ENCODE data around the gene ADCY7.

ADCY7 gene

DNA sequence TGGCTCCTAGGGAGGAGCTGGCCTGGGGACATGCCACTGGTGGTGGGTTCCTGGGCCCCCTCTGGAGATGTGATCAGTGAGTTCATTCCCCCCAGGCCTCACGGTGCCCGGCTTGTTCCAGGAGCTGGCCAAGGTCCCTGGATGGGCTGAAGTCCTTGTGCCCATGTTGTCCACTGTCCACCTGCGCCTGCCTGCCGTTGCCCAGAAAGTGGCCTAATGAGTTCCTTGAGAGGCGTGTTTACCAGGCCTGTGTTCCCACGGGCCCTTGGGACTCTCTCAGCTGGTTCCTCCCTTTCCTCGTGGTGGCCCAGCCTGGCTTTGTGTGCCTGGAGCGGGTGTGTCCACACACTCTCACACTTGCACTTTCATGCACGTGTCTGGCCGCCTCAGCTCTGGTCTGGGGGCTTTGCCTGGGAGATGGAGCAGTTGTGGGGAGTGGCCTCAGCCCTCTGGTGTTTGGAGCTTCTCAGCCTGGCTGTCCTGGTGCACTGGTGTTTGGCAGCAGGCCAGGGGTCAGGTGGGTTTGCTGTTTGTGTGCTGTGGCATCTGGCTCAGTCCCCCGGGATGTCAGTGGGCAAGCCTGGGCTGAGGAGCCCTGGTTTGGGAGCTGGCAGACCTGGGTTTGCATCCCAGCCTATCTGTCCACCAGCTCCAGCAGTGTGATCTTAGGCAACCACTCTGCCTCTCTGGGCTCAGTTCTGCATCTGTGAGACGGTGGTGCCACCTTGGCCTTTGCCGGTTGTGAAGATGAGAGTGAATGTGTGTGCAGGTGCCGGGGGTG is 18.0 kb downstream of the ADCY7 start:
- no peak for DNase-seq

GRCh38 chr16:50285406-50286003 is 19.2 kb downstream of the ADCY7 start:
- DNase-seq = no peak

DNA sequence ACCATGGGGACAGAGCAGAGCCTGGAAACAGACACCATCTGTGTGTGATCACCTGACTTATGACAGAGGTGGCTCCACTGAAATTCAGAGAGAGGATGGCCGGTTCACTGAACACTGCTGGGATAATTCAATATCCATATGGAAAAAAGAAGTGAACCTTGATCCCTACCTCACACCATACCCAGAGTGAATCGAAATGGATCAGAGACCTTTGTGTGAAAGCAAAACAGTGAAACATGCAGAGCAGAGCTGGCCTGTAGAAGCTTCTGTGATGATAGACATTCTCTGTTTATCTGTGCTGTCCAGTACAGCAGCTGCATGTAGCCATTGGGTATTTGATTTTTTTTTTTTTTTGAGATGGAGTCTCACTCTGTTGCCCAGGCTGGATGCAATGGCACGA is 20.3 kb downstream of the ADCY7 start:
- DNase-seq = no peak

DNA sequence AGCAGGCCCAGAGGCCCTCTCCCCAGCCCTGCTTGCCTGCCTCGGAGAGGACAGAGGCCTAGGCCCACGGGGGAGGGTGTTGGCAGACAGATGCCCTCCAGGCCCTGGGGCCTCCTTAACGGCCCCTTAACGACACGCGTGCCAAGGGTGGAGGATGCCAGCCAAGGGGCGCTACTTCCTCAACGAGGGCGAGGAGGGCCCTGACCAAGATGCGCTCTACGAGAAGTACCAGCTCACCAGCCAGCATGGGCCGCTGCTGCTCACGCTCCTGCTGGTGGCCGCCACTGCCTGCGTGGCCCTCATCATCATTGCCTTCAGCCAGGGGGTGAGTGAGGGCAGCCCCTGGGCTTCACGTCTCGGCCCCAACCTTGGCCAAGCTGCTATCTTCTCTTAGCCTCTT is 21.7 kb downstream of the ADCY7 start:
- no peak for DNase-seq

- DNase-seq = no peak
These were observed 22.6 kb downstream of the ADCY7 start for GRCh38 chr16:50288920-50289319.

DNA sequence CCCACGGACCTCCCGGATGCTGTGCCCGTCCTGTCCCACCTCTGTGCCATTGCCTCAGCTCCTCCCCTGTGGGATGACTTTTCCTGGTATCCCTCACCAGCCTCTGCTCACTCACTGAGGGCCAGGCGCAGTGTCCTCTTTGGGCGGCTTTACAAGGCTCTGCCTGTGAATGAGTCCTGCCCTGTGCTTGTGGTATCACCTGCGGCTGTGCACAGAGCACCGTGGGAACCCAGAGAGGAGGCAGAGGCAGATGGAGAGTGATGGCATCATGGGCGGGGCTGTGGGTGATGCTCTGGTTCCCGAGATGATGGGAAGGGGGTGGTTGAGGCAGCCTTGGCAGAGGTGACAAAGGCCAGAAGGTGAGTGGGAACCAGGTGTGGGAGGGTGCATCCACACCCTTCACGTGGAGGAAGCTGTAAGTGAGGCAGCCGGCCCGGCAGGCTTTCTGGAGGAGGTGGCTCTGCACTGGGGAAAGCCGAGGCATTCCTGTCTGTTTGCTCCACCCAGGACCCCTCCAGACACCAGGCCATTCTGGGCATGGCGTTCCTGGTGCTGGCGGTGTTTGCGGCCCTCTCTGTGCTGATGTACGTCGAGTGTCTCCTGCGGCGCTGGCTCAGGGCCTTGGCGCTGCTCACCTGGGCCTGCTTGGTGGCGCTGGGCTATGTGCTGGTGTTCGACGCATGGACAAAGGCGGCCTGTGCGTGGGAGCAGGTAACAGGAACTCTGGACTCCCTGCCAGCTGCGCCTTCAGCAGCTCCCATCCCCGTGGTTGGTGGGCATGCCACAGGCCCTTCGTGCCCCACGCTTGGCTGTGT is 23.8 kb downstream of the ADCY7 start:
- DNase-seq = no peak

DNA sequence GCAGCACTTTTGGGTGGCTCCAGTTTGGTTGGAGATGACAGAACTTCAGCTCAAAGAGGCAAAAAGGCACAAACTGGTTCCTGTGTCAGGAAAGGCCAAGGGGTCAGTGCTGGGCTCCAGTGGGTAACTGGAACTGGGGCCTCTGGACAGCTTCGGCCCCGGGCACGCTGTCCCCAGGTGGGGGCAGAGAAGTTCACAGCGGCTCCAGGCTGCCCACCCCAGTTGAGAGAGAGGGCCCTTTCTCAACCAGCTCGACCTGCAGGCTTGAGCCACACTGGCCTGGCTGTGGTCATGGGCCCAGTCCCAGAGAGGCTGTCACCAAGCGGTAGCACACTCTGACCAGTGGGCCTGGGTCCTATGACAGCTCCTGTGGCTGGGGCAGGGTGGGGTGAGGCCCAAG is 24.5 kb downstream of the ADCY7 start:
- DNase-seq = no peak

DNA sequence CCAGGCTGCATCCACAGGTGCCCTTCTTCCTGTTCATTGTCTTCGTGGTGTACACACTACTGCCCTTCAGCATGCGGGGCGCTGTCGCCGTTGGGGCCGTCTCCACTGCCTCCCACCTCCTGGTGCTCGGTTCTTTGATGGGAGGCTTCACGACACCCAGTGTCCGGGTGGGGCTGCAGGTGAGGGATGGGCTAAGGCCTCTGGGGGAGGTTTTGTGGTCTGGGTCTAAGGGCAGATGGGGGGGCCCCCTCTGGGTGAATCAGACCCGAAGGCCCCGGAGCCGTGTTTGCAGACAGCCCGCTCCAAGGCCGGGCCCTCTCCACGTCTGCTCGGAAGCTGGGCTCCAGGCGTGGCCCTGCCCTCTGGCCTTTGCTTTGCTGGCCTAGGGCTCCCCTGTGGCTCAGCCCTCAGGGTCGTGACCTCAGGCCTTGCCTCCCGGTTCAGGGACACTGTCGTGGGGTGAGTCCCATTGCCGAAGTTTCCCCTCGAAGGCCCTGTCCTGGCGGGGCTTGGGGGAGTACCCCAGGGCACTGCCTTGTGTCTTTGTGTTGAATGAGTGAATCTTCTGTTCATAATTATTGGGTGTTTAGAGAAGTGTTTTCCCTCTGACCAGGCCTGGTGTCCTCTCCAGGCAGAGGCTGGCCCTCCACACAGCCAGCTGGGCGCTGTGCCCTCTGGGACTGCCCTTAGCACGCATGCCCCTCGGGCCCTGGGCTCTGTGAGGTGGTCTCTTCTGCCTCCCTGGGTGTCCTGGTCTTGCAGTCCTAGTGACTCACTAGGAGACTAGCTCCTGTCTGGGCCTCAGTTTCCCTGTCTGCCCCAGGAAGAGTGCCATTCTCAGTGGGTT is 25.6 kb downstream of the ADCY7 start:
- DNase-seq = no peak

DNA sequence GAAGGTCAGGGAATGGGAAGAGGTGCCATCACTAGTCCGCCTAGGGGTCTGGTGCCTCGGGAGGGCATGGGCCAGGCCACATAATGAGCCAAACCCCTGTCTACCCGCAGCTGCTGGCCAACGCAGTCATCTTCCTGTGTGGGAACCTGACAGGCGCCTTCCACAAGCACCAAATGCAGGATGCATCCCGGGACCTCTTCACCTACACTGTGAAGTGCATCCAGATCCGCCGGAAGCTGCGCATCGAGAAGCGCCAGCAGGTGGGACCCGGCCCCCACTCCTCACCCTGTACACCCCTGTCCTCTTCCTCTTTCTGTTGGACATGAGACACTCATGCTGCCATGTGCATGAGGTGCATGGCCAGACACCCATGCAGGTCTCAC is 26.2 kb downstream of the ADCY7 start:
- no peak for DNase-seq

DNA sequence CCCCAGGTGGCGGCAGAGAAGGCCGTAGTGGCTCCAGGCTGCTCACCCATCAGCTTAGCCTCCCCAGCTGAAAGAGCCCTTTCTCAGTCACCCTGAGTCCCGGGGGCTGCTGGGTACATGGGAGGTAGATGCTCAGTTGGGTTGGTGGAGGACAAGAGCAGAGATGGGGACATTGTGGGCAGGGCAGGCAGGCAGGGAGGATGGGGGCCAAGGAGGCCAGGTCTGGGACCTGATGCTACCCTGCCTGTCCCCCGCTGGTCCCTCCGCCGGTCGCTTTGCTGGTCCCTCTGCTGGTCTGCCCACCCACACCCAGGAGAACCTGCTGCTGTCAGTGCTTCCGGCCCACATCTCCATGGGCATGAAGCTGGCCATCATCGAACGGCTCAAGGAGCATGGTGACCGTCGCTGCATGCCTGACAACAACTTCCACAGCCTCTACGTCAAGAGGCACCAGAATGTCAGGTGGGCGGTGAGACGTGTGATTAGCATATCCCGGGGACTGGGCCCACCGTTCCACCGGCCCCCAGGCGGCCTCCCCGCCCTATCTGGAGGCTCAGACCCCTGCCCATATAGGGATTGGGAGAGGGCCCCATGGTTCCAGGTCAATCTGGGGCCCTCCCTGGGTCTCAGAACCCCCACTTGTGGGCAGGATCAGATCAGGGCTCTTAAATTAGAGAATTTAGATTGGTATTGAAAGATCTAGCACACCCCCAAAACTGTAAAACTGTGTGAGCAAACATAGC is 26.9 kb downstream of the ADCY7 start:
- DNase-seq = no peak

DNA sequence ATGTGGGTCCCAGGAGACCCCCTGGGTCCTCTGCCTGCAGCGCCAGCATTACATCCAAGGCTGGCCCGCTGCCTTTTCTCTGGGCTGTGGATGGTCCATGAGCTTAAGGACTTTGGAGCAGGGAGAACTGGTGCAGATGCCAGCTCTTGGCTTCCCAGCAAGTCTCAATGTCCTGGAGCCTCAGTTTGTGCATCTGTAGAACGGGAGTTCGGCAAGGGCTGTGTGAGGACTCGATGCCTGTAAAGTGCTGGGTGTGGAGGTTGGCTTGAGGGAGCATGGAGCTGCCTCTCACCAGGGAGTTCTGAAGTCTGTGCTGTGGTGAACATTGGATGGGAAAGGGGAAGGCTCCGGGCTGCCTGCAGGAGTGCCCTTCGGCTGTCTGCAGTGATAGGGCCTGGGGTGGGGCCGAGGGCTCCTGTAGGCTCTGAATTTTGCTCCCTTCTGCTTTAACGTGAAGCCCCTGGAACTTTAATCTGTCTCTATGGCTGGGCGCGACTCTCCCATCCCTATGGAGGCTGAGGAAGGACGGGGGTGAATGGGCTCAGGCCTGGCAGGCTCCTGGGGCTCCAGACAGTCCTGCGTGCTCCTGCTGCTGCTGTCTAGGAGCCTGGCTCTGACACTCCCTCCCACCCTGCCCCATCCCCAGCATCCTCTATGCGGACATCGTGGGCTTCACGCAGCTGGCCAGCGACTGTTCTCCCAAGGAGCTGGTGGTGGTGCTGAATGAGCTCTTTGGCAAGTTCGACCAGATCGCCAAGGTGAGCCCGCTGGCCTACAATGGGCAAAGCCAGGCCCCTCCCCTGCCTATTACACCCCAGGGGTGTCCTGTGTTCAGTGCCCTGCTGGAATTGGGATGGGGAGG is 27.9 kb downstream of the ADCY7 start:
- no peak for DNase-seq

- DNase-seq = no peak
These were observed 28.6 kb downstream of the ADCY7 start for GRCh38 chr16:50294955-50295354.

DNA sequence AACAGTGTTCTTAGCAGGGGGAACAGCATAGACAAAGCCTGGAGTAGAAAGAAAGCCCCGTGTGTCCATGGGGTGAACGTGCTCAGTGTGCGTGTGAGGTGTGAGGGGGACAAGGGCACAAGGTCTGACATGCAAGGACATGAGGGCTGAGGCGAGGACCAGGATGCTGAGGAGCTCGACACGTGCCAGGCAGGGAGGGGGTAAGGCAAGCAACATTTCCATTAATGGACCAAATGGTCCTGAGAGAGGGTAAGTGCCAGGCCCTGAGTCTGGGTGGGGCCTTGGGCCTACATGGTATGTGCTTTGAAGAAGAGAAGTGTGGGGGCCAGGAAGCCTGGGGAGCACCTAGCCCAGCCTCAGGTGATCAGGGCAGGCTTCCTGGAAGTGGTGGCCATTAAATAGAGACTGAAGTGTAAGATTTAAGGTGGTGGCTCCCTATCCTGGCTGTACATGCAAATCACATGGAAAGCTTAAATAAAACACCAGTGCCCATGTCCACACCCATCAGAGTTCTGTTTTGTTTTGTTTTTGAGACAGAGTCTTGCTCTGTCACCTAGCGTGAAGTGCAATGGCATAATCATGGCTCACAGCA is 29.3 kb downstream of the ADCY7 start:
- no peak for DNase-seq

DNA sequence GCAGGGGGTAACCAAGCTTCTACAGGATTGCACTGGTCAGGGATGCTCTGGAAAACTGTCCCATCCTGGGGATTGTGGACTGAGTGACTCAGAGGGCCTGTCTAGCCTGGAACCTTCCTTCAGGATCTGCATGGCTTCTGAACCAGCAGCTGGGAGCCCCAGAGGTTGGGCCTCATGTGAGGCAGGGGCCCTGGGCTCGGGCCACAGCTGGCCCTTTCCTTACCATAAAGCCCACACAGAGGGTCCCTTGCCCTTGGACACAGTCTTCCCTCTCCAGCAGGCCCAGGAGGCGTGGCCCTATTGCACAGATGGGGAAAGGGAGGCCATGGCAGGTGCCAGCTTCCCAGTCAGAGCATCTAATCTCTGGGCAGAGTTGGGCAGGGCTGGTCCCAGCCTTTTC is 30.5 kb downstream of the ADCY7 start:
- DNase-seq = no peak

DNA sequence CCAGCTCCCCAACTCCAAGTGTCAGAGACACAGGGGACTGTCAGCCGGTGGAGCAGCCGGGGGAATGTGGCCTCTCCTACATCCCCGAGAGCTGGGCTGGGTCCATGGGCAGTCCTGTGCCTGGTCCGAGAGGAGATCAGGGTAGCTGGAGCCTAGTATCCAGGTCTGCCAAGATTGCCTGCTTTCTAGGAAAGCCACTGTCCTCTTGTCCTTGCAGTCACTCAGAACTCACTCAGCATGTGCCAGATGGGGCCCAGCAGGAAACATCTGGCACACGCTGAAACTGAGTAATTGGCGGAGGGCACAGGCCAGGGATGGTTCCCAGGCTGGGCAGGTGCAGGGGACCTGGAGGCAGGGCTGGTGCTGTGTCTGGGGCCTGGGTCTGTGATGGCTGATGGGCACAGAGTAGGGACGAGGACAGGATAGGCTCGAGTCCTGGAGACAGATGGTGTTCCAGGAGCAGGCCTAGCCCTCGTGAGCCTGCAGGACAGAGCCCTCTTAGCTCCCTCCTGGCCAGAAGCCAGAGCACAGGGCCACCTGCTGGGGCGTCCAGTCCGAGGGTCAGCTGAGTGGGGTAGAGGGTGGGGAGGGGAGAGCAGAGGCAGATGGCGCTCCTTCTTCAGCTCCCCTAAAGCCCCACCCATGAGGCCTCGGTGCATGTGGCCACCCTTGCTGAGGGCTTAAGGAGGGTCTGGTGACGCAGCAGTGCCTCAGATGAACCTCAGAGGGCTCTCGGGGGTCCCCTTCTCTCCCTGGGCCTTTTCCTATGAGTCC is 31.1 kb downstream of the ADCY7 start:
- no peak for DNase-seq

DNA sequence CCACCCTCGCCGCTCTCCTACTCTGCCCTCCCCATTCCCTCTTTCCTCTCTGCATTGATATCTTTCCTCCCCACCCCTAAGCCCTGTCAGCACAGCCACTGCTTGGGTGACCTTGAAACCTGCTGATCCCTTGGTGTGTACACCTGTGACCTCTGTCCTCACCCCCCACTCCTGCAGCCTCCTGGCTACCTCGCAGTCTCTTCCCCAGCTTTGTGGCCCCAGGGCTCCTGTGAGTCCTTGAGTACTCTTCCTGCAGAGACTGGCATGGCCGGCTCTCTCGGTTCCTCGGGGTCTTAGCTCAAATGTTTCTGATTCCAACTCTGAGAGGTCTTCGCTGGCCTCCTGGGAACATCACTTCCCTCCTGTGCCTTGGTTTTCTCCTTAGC is 31.7 kb downstream of the ADCY7 start:
- DNase-seq = no peak

DNA sequence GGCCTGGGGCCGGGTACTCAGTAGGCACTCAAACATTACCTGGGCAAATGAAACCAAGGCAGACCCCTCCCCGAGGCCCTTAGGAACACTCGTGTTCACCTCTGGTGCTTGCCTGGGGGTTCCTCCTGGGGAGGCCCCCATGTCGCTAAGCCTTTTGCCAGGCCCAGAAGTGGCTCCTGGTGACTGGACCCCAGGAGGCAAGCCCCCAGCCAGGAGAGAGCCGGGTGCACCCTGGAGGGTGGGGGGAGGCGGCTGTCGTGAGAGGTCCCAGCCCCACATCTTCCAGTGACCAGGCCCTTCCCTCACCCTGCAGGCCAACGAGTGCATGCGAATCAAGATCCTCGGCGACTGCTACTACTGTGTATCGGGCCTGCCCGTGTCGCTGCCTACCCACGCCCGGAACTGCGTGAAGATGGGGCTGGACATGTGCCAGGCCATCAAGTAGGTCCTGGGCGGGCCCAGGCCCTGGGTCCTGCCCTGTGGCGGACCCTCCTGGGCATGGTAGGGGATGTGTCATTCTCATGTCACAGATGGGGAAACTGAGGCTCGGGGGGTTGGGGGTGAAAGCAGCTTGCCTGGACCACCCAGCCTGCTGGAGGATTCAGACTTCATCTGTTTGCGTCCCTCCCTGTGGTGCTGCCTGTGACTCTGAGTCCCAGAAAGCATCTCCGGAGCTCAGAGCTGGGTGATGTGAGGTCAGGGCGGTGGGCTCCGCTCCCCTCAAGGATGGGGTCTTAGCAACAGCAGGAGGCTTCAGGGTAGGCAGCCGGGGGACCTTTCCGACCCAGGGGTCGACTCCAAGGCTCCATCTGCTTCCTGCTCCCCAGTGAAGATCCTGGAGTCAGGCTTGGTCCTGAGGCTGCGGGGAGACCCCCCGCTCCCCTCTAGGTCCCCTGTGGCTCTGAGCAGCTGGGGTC is 32.5 kb downstream of the ADCY7 start:
- DNase-seq = no peak

- no peak for DNase-seq
These were observed 33.3 kb downstream of the ADCY7 start for GRCh38 chr16:50299508-50300105.
